ENCODE data around the gene ASPSCR1. TPM values are rescaled to one million over a fixed set of nuclear protein-coding genes. Genes with fewer than 3 reads are reported as not detected.

Gene ASPSCR1
- total RNA-seq, 1 donor from 2014 or later: 27.5 TPM

- no peak for TF ChIP-seq CTCF (IDR thresholded peaks at IDR 0.05; ENCODE audit: borderline replicate concordance)
- no peaks in the 10 kb centered on the region for H3K36me3 ChIP-seq
- H3K4me1 ChIP-seq: peaks cover 26% of the 10 kb centered on the region
- DNase-seq: no peak
- peaks cover 72% of the 10 kb centered on the region for H3K27me3 ChIP-seq (ENCODE audit: low read depth)
- H3K27ac ChIP-seq (replicated peaks): no peak overlapping the region
- intact Hi-C loops (cut with micrococcal nuclease): loop anchor here (10.0 kb wide), 1 partner anchor 176 kb away; no protein-coding TSS in a partner anchor
- no peak overlapping the region for H3K4me3 ChIP-seq
- peaks cover 9% of the 10 kb centered on the region for H3K9me3 ChIP-seq (replicated peaks)
Measured at GRCh38 chr17:81968850-81969812, 8.3 kb upstream of the ASPSCR1 start.

DNA sequence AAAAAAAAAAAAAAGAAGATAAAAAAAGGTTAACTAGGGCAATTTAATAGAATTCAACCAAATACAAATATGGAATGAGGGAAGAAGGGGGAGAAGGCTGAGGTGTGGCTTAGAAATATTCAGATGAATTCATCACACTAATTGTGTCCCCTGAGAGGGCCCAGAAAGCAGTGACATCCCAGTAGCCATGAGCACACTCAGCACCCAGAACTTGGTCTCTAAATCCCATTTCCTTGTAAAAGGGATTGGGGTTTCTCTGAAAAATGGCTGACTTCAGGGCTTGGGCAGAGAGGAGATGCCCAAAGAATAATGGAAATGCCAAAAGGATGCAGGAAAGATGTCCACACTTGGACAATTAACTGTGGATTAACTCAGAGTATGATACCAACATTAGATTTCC, 4.0 kb upstream of the ASPSCR1 start:
- no peak for TF ChIP-seq CTCF (IDR thresholded peaks at IDR 0.05; ENCODE audit: borderline replicate concordance)
- Histone ChIP-seq H3K27ac (replicated peaks) (no peak overlapping the region), H3K4me3 (no peak overlapping the region), H3K27me3 (ENCODE audit: low read depth) (peaks cover 36% of the 10 kb centered on the region), H3K36me3 (no peaks in the 10 kb centered on the region), H3K9me3 (replicated peaks) (peaks cover 9% of the 10 kb centered on the region), H3K4me1 (peaks cover 22% of the 10 kb centered on the region)
- intact Hi-C loops (cut with micrococcal nuclease): no loop called here
- DNase-seq: no peak

DNA sequence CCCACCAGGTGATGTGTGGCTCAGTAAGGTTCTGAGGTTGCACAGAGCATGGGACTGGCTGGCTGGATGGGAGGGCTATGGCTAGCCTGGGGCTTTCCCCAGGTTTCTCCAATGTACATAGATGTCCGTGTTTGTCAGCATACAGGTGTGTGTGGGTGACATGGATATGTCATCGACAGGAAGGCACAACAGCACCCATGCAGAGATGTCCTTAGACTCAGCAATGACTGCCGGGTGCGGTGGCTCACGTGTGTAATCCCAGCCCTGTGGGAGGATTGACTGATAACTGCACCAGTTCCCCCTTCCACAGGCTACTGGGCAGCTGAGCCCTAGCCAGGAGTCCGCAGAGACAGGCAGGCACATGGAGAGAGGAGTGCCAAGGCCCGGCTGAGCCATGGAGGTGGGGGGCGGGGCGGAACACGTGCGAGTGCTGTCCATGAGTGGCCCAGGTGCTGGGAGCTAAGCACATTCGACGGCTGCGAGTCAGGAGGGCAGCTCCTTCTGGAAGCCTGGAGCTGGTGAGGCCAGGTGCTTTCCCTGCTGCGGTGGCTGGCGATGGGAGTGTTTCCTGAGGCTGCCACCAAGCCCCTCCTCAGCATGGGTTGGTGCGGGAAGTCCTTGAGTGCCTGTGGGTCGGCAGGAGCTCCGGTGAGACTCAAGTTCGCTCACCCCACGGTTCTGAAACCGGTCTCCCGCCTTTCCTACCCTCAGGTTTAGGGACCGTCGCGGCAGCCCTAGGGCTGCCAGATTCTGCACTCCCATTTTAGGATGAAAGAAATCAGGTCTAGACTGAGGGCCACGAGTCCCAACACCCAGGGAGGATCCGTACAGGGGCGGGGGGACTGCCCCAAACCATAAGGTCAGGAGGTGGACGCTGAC, 858 bp upstream of the ASPSCR1 start:
- peaks cover 25% of the 10 kb centered on the region for H3K4me1 ChIP-seq
- peak overlapping the region; percentile 90 for H3K27ac ChIP-seq (replicated peaks)
- H3K9me3 ChIP-seq (replicated peaks): peaks cover 9% of the 10 kb centered on the region
- peaks cover 13% of the 10 kb centered on the region for H3K36me3 ChIP-seq
- no peak for TF ChIP-seq CTCF (IDR thresholded peaks at IDR 0.05; ENCODE audit: borderline replicate concordance)
- DNase-seq: no peak
- H3K27me3 ChIP-seq (ENCODE audit: low read depth): peaks cover 10% of the 10 kb centered on the region
- peak overlapping the region; percentile 91 for H3K4me3 ChIP-seq
- intact Hi-C loops (cut with micrococcal nuclease): no loop called here

- Histone ChIP-seq H3K4me1 (peaks cover 25% of the 10 kb centered on the region), H3K36me3 (peaks cover 20% of the 10 kb centered on the region), H3K27me3 (ENCODE audit: low read depth) (no peaks in the 10 kb centered on the region), H3K4me3 (peak overlapping the region; percentile 91), H3K9me3 (replicated peaks) (peaks cover 2% of the 10 kb centered on the region), H3K27ac (replicated peaks) (peak overlapping the region; percentile 90)
- TF ChIP-seq CTCF (IDR thresholded peaks at IDR 0.05; ENCODE audit: borderline replicate concordance): no peak
- intact Hi-C loops (cut with micrococcal nuclease): no loop called here
- no peak for DNase-seq
Measured at GRCh38 chr17:81978524-81979298, 1.3 kb downstream of the ASPSCR1 start.

GRCh38 chr17:81980122-81980521, 2.7 kb downstream of the ASPSCR1 start:
- H3K4me3 ChIP-seq: no peak overlapping the region
- TF ChIP-seq CTCF (IDR thresholded peaks at IDR 0.05; ENCODE audit: borderline replicate concordance): no peak
- no peaks in the 10 kb centered on the region for H3K27me3 ChIP-seq (ENCODE audit: low read depth)
- intact Hi-C loops (cut with micrococcal nuclease): no loop called here
- peaks cover 30% of the 10 kb centered on the region for H3K36me3 ChIP-seq
- peaks cover 25% of the 10 kb centered on the region for H3K4me1 ChIP-seq
- no peak overlapping the region for H3K27ac ChIP-seq (replicated peaks)
- no peaks in the 10 kb centered on the region for H3K9me3 ChIP-seq (replicated peaks)
- DNase-seq: no peak

Measured in left ventricle myocardium inferior (tissue), 1 donor.